HT1080 (cell line): ENCODE data around the gene INTS12. TPM values are rescaled to one million over a fixed set of nuclear protein-coding genes. Genes with fewer than 3 reads are reported as not detected.

Experiments used
- DNase-seq: peaks from one replicate; pipeline ENCODE4 v3.0.0-alpha.2; 2015; ENCODE audit warnings: low read depth
- total RNA-seq: library from RNA; depleted of rRNA; stranded (reverse); fragments of >200 nt; shearing (Covaris generic); gene quantifications from 2 replicates; pipeline ENCODE4 v1.2.3, GENCODE V29; 2014

The INTS12 gene
- total RNA-seq, 1 experiment from 2014 or later, result 25.1 TPM

DNA sequence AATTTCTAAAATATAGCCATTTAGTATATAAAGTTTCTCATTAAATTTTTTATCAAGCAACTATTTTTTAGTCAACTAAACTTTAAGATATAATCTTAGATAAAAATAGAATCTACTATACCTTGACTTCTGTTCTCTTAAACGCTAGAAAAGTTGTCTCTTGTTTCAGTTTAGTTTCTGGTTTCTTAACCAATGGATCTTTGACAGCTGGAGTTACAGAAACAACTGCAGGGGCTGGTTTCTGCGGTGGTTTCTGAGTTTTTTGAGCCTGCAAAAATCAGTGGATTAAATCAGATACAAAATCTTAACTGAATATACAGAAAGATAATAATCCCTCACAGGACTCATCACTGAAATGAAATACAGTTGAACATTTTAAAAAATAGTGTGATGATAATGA is 21.9 kb downstream of the INTS12 start:
- DNase-seq, result no peak

DNA sequence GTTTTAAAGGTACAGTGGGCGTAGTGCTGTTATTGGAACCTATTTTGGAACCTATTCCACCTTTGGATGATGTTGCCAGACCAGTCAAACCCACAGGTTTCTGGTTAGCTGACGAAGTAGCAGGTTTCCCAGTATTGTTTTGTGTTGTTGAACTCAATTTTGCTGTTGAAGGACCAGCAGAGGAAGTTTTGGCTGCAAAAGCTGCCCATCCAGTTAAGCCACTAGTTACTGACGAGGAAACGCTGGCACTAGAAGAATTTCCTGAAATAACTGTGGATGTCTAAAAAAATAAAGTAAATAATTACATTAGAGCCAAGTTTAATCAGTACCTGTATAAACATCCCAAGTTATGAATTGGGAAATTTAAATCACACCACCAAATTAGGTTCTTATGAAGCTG is 25.5 kb downstream of the INTS12 start:
- DNase-seq, result no peak

GRCh38 chr4:105679186-105679585 is 29.3 kb downstream of the INTS12 start:
- peak; percentile 46 for DNase-seq

DNA sequence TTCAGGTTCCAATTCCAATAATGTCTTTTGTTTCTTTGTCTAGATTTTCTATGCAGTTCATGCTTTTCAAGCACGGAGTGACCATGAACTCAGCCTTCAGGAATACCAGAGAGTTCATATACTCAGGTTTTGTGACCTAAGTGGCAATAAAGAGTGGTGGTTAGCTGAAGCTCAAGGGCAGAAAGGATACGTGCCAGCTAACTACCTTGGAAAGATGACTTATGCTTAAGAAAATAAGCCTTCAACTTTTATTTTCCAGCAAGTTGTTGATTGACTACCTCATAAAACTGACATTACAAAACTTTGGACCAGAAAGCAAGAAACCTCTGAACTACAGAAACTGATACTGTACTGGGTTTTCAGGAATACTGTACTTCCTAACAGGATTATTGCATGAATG is 30.8 kb downstream of the INTS12 start:
- no peak for DNase-seq

DNA sequence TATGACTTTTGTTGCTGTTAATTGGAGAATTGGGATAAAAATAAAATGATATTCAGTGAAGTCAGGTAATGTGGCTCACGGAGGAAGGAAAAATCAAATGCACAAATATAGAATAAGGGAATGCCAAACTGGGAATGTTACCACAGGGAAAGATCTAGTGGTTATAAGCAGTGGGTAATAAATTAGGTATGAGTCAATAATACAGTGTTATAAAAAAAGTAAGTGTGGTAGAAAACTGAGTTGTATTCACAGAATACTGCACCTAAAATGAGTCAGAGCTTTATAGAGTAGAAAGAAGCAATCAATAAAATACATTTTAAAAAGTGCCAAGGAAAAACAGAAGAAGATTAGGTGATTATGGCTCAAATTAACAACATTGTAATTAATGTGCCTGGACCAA is 34.5 kb downstream of the INTS12 start:
- DNase-seq, result peak; percentile 8

DNA sequence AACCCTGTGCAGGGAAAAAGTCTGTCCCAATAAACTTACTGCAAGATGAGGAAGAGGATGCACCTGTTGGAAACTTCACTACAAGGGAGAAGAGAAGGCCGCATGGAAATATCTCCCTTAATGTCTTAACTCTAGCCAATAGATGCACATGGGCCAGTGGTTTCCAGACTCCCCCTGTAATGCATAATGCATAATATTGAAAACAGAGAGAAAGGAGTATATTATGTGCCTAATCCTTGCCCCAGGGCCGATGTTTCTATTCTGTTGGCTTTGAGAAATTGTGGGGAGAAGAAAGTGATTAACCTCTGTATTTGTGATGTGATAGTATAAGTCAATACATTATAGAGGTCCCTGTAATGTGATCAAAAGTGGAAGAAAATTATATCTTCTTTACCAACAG is 37.2 kb downstream of the INTS12 start:
- DNase-seq, result no peak

- DNase-seq, result no peak
Measured at GRCh38 chr4:105670684-105671083, 37.8 kb downstream of the INTS12 start.

- DNase-seq, result peak; percentile 51
Measured at GRCh38 chr4:105666693-105667092, 41.8 kb downstream of the INTS12 start.

- no peak for DNase-seq
Measured at GRCh38 chr4:105662935-105663675, 45.4 kb downstream of the INTS12 start.

- DNase-seq, result no peak
Measured at GRCh38 chr4:105661028-105661427, 47.5 kb downstream of the INTS12 start.

GRCh38 chr4:105659190-105659589 is 49.3 kb downstream of the INTS12 start:
- no peak for DNase-seq

DNA sequence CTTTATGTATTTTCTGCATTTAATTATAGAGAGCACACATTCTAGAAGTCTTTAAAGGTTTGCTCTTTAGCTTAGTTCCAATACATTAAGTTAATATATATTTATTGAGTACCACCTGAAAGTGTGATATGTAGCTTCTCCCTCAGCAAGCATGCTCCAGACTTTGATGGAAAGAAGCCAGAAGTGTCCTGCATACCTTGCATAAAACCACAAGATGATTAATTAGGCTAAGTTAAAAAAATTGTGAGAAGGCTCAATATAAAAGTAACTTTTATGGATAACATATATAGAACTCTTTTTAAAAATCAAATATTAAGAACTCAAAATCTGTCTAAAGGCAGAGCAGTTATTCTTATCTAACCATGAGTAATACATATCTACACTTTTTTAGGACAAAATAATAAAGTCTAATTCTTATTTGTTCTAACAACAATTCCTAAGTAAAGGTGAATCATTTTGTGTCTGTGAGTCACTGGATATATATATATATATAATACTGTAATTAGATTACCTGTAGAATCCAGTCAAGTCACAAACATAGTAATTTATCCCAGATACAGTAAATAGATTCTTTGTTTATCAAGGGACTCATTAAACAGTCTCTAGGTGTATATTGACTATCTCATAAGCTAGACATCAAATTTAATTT is 51.2 kb downstream of the INTS12 start:
- no peak for DNase-seq

- no peak for DNase-seq
Measured at GRCh38 chr4:105652286-105652888, 56.1 kb downstream of the INTS12 start.

DNA sequence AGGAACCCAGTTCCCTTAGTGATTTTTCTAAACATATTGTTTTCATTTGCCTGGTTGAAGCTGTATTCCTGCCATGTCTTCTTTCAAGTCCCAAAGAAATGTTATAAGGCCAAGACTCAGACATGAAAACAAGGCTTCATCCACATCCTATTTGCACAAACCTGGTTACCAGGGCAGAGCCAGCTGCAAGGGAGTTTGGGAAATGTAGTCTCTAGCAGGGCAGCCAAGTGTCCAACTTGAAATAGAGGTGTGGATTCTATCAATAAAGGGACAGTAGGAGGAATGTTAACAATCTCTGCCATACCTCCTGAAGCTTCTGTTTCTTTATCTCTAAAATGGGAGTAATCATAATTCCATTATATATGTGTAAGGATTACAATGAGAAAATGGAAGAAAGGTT is 56.6 kb downstream of the INTS12 start:
- DNase-seq, result no peak

DNA sequence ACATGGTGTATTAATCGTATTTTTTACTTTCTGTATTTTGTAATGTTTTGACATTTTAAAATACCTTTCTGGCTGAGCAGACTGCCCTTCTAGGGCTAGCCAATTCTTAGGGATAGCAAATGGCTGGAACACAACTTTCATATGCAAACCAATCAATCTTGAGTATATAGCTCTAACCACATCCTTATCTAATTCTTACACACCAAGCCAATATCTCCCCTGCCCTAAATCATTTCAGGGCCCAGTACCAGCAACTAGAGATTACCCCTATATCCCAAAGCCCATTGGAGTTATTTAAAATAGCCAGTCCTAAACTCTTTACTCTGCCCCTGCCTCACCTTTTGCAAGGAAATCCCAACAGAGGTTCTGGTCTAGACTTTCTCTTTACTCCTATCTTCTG is 58.3 kb downstream of the INTS12 start:
- no peak for DNase-seq

DNA sequence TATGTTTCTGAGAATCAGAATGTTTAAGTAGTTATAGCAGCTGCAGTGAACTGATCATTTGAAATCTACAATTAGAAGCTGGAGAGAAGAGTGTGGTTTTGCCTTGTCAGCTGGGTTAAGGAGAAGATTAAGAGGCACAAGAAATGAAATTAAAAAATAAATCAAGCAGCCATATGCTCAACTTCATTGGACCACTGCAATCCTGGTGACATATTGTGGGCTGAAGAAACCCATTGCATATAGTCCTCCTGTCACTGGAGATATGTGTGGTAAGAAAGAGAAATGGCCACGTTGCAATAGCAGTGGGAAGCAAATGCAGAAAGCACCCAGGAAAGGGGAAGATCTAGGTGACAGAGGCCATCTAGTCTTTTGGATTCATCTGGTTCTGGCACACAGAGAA is 63.0 kb downstream of the INTS12 start:
- DNase-seq, result no peak

DNA sequence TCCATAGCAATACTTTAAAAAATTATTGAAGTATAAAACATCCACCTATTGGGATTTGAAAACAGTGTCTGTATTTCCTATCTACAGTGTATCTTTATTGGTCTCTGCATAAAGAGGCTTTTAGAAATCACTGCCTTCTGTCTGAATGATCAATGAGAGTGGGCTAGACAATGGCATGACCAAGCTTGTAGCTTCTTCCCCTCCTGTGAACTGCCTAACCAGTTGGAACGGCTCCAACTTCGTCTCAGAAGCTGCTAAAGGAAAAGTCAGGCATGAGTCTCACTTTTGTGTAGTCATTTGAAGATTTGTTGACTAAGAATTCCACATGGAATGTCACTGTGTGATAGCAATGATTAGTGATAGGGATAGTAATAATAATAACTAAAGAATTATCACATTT is 64.2 kb downstream of the INTS12 start:
- peak; percentile 23 for DNase-seq

DNA sequence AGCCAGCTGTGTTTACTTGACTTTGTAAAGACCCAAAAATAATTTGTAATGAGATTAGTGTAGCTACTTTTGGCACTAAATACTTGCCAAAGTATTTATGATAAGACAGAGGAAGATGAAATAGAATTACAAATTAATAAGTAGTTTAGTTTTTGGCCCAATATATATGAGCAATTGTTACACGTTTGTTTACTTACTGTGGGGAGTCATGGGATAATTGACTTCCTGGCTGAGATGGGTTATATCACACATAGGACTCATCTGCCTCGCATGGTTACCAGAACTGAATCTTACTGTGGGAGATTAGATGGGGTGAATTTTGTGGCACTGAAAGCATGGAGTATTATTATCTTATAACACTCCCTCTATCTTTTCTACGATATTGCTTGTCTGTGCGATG is 66.6 kb downstream of the INTS12 start:
- no peak for DNase-seq

GRCh38 chr4:105637408-105638176 is 70.9 kb downstream of the INTS12 start:
- DNase-seq, result no peak

DNA sequence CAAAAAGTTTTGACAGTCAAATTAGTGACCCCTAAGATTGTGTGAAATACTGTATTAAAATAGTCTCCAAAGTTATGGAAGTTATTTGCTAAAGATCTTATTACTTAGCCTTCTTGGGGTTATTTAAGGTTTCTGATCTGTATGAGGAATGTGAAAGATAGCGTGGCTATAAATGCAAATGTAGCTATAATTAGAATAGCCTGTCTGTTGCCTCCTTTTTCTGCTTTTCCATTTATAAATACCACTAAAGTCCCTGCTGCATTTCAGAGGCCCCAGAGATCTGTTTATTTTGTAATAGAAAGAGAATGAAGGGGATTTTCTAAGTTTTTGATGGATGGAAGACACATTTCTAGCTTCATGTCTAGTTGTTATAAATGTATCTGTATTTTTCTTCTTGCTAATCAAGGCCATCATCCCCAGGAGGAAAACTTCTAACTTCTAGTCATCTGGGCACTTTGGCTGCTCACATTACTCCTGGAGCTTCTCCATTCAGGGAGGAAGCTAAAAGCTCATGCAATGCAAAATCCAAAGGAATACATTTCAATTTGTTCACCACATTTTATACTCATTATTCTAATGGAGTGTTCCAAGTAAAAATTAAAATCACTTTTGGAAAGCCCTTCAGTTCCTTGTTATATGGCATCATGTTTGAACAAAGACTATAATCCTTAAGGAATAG is 73.9 kb downstream of the INTS12 start:
- DNase-seq, result no peak

DNA sequence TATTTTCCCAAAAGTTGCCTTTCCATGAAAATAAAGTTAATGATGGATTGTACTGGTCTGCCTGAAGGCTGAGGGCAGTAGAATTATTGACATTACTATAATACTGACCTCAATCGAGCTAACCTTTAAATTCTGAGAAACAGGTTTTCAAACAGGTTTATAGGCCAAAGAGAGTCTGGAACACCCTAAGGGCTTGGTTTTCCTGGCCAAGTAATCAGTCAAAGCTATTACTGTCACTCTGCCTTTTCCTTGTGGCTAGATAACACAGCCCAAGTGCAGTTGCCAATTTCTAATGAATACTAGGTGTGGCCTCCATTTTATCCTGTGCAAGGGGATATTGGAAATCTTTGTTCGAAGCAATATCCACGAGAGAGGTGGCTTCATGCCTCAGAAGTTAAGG is 75.2 kb downstream of the INTS12 start:
- DNase-seq, result no peak
